SU-DHL-6 (cell line): Measurements from ENCODE around the gene ARHGDIB.

Experiments used
- H2AFZ ChIP-seq: fragments of 200-600 bp; sonication (generic); 2 replicates; pipeline ENCODE4 v1.6.1; 2014; ENCODE audit warnings: low read depth, mild to moderate bottlenecking, moderate library complexity, mixed read lengths, antibody characterized with exemption, low read length; ENCODE audit not compliant: severe bottlenecking
- H3F3A ChIP-seq: fragments of 200-600 bp; shearing (Covaris generic); 2 replicates; pipeline ENCODE4 v1.6.0; 2016; ENCODE audit warnings: antibody characterized with exemption, mild to moderate bottlenecking; ENCODE audit not compliant: insufficient read depth
- H3K27ac ChIP-seq: fragments of 200-600 bp; sonication (generic); 2 replicates; pipeline ENCODE4 v1.5.1; 2016; ENCODE audit warnings: low read depth, mild to moderate bottlenecking, low read length, moderate library complexity, mixed read lengths
- H3K27me3 ChIP-seq: fragments of 200-600 bp; sonication (generic), shearing (Covaris generic); 2 replicates; pipeline ENCODE4 v1.6.0; 2014; ENCODE audit warnings: mild to moderate bottlenecking, low read length
- H3K36me3 ChIP-seq: fragments of 200-600 bp; sonication (generic); 2 replicates; pipeline ENCODE4 v1.6.1; 2014; ENCODE audit warnings: mild to moderate bottlenecking, low read length, mixed read lengths
- H3K4me2 ChIP-seq: fragments of 300-600, 200-600 bp; shearing (Covaris generic), sonication (generic); 2 replicates; pipeline ENCODE4 v1.6.0; 2014; ENCODE audit warnings: low read length, low read depth, mild to moderate bottlenecking; ENCODE audit not compliant: poor library complexity, severe bottlenecking
- H3K4me3 ChIP-seq: fragments of 200-600 bp; sonication (generic); 2 replicates; pipeline ENCODE4 v1.5.1; 2014; ENCODE audit warnings: antibody characterized with exemption, low read length, mild to moderate bottlenecking, mixed read lengths; ENCODE audit not compliant: insufficient read depth, poor library complexity, severe bottlenecking
- H3K79me2 ChIP-seq: fragments of 200-600 bp; sonication (generic); 2 replicates; pipeline ENCODE4 v1.6.1; 2014; ENCODE audit warnings: mild to moderate bottlenecking, low read length, moderate library complexity; ENCODE audit not compliant: insufficient read depth
- H3K9ac ChIP-seq: fragments of 200-600 bp; sonication (generic); 2 replicates; pipeline ENCODE4 v1.7.0; 2014; ENCODE audit warnings: mild to moderate bottlenecking, low read length
- H3K9me2 ChIP-seq: fragments of 200-600 bp; sonication (generic); replicated peaks from 2 replicates; pipeline ENCODE4 v1.6.1; 2014; ENCODE audit warnings: low read length; ENCODE audit not compliant: insufficient read depth
- H3K9me3 ChIP-seq: fragments of 200-600 bp; sonication (generic); 2 replicates; pipeline ENCODE4 v1.6.1; 2014; ENCODE audit warnings: low read length, mixed read lengths; ENCODE audit not compliant: insufficient read depth
- H4K20me1 ChIP-seq: fragments of 200-600 bp; sonication (generic); 2 replicates; pipeline ENCODE4 v1.6.1; 2014; ENCODE audit warnings: low read depth, mild to moderate bottlenecking, antibody characterized with exemption, low read length, moderate library complexity, mixed read lengths
- EZH2phosphoT487 ChIP-seq: fragments of 200-600 bp; sonication (generic), shearing (Covaris generic); conservative IDR thresholded peaks from 2 replicates; pipeline ENCODE4 v1.6.1; 2018; ENCODE audit warnings: mild to moderate bottlenecking, antibody characterized with exemption, low read length, moderate library complexity, mixed read lengths
- TF ChIP-seq, protein P1 (sequence below): fragments of 200-600 bp; sonication (generic); IDR thresholded peaks from one replicate; pipeline ENCODE4 v1.5.1; 2017; ENCODE audit warnings: antibody characterized with exemption, mild to moderate bottlenecking, low read length, moderate library complexity; ENCODE audit not compliant: insufficient read depth, poor library complexity, severe bottlenecking

The ARHGDIB gene

DNA sequence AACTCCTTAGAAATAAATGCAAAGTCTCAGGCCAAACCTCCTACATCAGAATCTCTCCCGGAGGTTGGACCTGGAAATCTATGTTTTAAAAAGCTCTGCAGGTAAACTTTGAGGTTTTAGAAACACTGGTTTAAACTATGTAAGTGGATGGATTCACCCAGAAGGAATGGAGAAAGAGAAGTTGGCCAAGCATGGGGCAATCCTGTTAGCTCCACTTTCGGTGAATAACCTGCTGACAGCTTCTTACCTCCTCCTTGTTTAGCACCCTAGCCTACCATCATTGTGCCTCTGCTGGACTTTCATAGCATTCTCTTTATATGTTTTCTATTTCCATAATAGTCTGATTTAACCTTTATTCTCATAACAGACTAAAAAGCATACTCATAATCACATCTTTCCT lies 3.0 kb upstream of the ARHGDIB start:
- Histone ChIP-seq H3K9me3 (no peaks in the 10 kb centered on the region), H3K9ac (no peak overlapping the region), H3F3A (peaks cover 29% of the 10 kb centered on the region), H3K4me2 (no peak overlapping the region), H4K20me1 (no peaks in the 10 kb centered on the region), H3K27me3 (no peaks in the 10 kb centered on the region), H3K36me3 (no peaks in the 10 kb centered on the region), H3K79me2 (peaks cover 20% of the 10 kb centered on the region), H3K4me3 (no peak overlapping the region), H3K9me2 (no peaks in the 10 kb centered on the region), H3K27ac (no peak overlapping the region), H2AFZ (no peak overlapping the region)
- TF ChIP-seq EZH2phosphoT487: no peak
- TF ChIP-seq, protein P1, sequence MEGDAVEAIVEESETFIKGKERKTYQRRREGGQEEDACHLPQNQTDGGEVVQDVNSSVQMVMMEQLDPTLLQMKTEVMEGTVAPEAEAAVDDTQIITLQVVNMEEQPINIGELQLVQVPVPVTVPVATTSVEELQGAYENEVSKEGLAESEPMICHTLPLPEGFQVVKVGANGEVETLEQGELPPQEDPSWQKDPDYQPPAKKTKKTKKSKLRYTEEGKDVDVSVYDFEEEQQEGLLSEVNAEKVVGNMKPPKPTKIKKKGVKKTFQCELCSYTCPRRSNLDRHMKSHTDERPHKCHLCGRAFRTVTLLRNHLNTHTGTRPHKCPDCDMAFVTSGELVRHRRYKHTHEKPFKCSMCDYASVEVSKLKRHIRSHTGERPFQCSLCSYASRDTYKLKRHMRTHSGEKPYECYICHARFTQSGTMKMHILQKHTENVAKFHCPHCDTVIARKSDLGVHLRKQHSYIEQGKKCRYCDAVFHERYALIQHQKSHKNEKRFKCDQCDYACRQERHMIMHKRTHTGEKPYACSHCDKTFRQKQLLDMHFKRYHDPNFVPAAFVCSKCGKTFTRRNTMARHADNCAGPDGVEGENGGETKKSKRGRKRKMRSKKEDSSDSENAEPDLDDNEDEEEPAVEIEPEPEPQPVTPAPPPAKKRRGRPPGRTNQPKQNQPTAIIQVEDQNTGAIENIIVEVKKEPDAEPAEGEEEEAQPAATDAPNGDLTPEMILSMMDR: no peak

DNA sequence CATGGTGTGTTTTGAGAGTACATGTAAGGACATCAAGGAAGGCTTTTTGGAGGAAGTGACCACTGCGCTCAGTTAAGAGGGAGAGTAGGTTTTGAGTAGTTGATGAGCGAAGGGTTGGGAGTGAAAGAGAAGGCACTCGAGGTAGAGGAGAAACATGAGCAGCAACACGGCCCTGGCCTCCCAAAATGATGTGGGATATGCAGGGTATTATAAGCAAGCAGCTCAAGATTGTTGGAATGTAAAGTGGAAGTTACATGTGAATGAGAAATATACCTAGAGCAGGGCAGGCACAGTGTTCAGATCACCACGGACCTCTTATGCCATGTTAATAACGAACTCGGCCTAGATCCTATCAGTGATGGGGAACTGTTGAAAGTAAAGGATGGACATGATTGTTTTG lies 2.1 kb upstream of the ARHGDIB start:
- Histone ChIP-seq H3K4me3 (no peak overlapping the region), H3K79me2 (peaks cover 29% of the 10 kb centered on the region), H3K9me2 (no peaks in the 10 kb centered on the region), H2AFZ (no peak overlapping the region), H4K20me1 (no peaks in the 10 kb centered on the region), H3K4me2 (no peak overlapping the region), H3K27me3 (no peaks in the 10 kb centered on the region), H3K27ac (no peak overlapping the region), H3F3A (peaks cover 30% of the 10 kb centered on the region), H3K9me3 (no peaks in the 10 kb centered on the region), H3K9ac (no peak overlapping the region), H3K36me3 (no peaks in the 10 kb centered on the region)
- no peak for TF ChIP-seq EZH2phosphoT487
- TF ChIP-seq, protein P1: no peak

DNA sequence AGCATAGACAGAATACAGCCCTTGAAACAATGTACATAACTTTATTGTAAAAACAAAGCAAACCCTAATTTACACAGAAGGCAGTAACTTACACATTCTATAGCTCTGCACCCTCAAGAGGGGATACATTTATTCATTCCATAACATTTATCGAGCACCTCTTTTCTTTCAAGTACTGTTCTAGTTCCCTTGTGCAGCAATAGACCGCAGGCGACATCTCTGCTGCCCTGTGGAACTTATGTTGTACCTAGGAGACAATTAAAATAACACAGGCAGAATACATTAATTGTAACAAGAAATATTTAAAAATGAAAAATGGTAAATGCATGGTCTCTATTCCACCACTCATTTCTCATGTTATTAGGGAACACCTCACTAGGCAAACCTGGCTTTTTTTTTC lies 1.4 kb upstream of the ARHGDIB start:
- peak overlapping the region; percentile 98 for H3K4me2 ChIP-seq
- H3K9ac ChIP-seq: peak overlapping the region; percentile 86
- TF ChIP-seq EZH2phosphoT487: no peak
- TF ChIP-seq, protein P1: no peak
- peak overlapping the region; percentile 94 for H2AFZ ChIP-seq
- H3K9me3 ChIP-seq: no peaks in the 10 kb centered on the region
- peak overlapping the region; percentile 96 for H3K27ac ChIP-seq
- no peaks in the 10 kb centered on the region for H3K27me3 ChIP-seq
- no peaks in the 10 kb centered on the region for H3K36me3 ChIP-seq
- H3F3A ChIP-seq: peaks cover 37% of the 10 kb centered on the region
- peak overlapping the region; percentile 95 for H3K4me3 ChIP-seq
- H3K9me2 ChIP-seq: no peaks in the 10 kb centered on the region
- peaks cover 36% of the 10 kb centered on the region for H3K79me2 ChIP-seq
- 0 out of 2 replicates have a peak, but pooled peaks cover 4% of the 10 kb centered on the region for H4K20me1 ChIP-seq
